Neural progenitor cell (in vitro differentiated cells): ENCODE results near the gene BTRC.

Source experiments
- EZH2 ChIP-seq: fragments of 200-600 bp; sonication (generic); IDR thresholded peaks from 2 replicates; pipeline ENCODE4 v1.6.1; 2017; ENCODE audit warnings: antibody characterized with exemption, mild to moderate bottlenecking, moderate library complexity
- TF ChIP-seq, protein P1 (sequence below): fragments of 200-600 bp; sonication (generic); IDR thresholded peaks from 2 replicates; pipeline ENCODE4 v1.5.1; 2017; ENCODE audit warnings: antibody characterized with exemption, mild to moderate bottlenecking

DNA sequence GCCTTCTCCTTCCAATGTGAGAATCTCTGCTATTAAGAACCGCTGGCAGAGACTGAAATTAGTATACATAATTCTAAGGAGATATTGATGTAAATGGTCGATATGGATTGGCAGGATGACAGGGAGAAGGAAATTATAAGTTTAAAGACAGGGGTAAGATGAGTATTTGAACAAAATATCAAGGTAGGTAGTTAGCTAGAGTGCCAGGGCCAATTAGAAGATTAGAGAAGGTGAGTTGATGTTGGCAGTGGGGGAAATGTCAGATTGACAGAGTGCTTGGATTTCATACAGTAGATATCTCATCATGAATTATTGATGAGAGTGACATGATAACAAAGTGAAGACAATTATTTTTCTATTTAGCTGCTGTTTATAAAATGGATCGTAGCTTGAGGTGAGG, 74.1 kb downstream of the BTRC start:
- no peak for TF ChIP-seq EZH2
- TF ChIP-seq, protein P1, sequence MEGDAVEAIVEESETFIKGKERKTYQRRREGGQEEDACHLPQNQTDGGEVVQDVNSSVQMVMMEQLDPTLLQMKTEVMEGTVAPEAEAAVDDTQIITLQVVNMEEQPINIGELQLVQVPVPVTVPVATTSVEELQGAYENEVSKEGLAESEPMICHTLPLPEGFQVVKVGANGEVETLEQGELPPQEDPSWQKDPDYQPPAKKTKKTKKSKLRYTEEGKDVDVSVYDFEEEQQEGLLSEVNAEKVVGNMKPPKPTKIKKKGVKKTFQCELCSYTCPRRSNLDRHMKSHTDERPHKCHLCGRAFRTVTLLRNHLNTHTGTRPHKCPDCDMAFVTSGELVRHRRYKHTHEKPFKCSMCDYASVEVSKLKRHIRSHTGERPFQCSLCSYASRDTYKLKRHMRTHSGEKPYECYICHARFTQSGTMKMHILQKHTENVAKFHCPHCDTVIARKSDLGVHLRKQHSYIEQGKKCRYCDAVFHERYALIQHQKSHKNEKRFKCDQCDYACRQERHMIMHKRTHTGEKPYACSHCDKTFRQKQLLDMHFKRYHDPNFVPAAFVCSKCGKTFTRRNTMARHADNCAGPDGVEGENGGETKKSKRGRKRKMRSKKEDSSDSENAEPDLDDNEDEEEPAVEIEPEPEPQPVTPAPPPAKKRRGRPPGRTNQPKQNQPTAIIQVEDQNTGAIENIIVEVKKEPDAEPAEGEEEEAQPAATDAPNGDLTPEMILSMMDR, result no peak
